OCI-LY1 (cell line): Measurements from ENCODE around the gene RALGPS1.

Experiments used
- H2AFZ ChIP-seq: fragments of 200-600 bp; sonication (generic), shearing (Covaris generic); 2 replicates; pipeline ENCODE4 v1.6.0; 2014; ENCODE audit warnings: antibody characterized with exemption, mild to moderate bottlenecking, low read length
- H3F3A ChIP-seq: fragments of 200-600 bp; sonication (generic), shearing (Covaris generic); 2 replicates; pipeline ENCODE4 v1.6.0; 2014; ENCODE audit warnings: mild to moderate bottlenecking, antibody characterized with exemption, low read length, moderate library complexity; ENCODE audit not compliant: insufficient read depth
- H3K27ac ChIP-seq: fragments of 200-600 bp; sonication (generic); 2 replicates; pipeline ENCODE4 v1.5.1; 2014; ENCODE audit warnings: low read length, mixed run types, mild to moderate bottlenecking, low read depth; ENCODE audit not compliant: poor library complexity, severe bottlenecking
- H3K27me3 ChIP-seq: fragments of 200-600 bp; sonication (generic); 2 replicates; pipeline ENCODE4 v1.6.0; 2014; ENCODE audit warnings: antibody characterized with exemption, mild to moderate bottlenecking, low read length, moderate library complexity; ENCODE audit not compliant: insufficient read depth
- H3K36me3 ChIP-seq: fragments of 200-600 bp; sonication (generic); 2 replicates; pipeline ENCODE4 v1.6.1; 2014; ENCODE audit warnings: mild to moderate bottlenecking, antibody characterized with exemption, low read length, moderate library complexity, mixed read lengths; ENCODE audit not compliant: insufficient read depth
- H3K4me1 ChIP-seq: fragments of 200-600 bp; sonication (generic); 2 replicates; pipeline ENCODE4 v1.5.1; 2014; ENCODE audit warnings: mild to moderate bottlenecking, low read length, moderate library complexity; ENCODE audit not compliant: insufficient read depth, severe bottlenecking
- H3K4me2 ChIP-seq: fragments of 200-600 bp; sonication (generic), shearing (Covaris generic); 2 replicates; pipeline ENCODE4 v1.6.1; 2014; ENCODE audit warnings: low read length
- H3K4me3 ChIP-seq: fragments of 200-600 bp; sonication (generic); 2 replicates; pipeline ENCODE4 v1.5.1; 2014; ENCODE audit warnings: low read length, low read depth, mild to moderate bottlenecking, mixed read lengths; ENCODE audit not compliant: poor library complexity, severe bottlenecking
- H3K79me2 ChIP-seq: fragments of 200-600 bp; shearing (Covaris generic); 2 replicates; pipeline ENCODE4 v1.6.1; 2016; ENCODE audit warnings: mixed run types, low read length, mixed read lengths; ENCODE audit not compliant: insufficient read depth
- H3K9ac ChIP-seq: fragments of 200-600 bp; sonication (generic), shearing (Covaris generic); 2 replicates; pipeline ENCODE4 v1.6.1; 2014; ENCODE audit warnings: mild to moderate bottlenecking, low read length, mixed read lengths
- H3K9me2 ChIP-seq: fragments of 200-600 bp; sonication (generic), shearing (Covaris generic); 2 replicates; pipeline ENCODE4 v1.6.1; 2014; ENCODE audit warnings: low read depth, mild to moderate bottlenecking, low read length, mixed read lengths
- H3K9me3 ChIP-seq: fragments of 200-600 bp; shearing (Covaris generic); 2 replicates; pipeline ENCODE4 v1.6.1; 2014; ENCODE audit warnings: low read length, mixed read lengths
- H4K20me1 ChIP-seq: fragments of 200-600 bp; sonication (generic), shearing (Covaris generic); 2 replicates; pipeline ENCODE4 v1.6.0; 2016; ENCODE audit warnings: mild to moderate bottlenecking, low read length; ENCODE audit not compliant: insufficient read depth
- CTCF ChIP-seq: fragments of 200-600 bp; sonication (generic), shearing (Covaris generic); IDR thresholded peaks from 2 replicates; pipeline ENCODE4 v1.5.1; 2017; ENCODE audit warnings: mild to moderate bottlenecking, antibody characterized with exemption, low read length, moderate library complexity, mixed read lengths
- EZH2 ChIP-seq: fragments of 200-600 bp; sonication (generic), shearing (Covaris generic); IDR thresholded peaks from 2 replicates; pipeline ENCODE4 v1.8.0; 2017; ENCODE audit warnings: borderline replicate concordance, mixed run types, mild to moderate bottlenecking, antibody characterized with exemption, low read length, moderate library complexity, mixed read lengths

Gene RALGPS1

GRCh38 chr9:127213859-127214258, 299.3 kb downstream of the RALGPS1 start:
- H3K9me3 ChIP-seq, result no peaks in the 10 kb centered on the region
- H3K4me1 ChIP-seq, result no peaks in the 10 kb centered on the region
- H3K27me3 ChIP-seq, result 0 out of 2 replicates have a peak, but pooled peaks cover 5% of the 10 kb centered on the region
- H4K20me1 ChIP-seq, result no peaks in the 10 kb centered on the region
- TF ChIP-seq EZH2, result no peak
- no peak for TF ChIP-seq CTCF
- no peak overlapping the region for H3K9ac ChIP-seq
- no peak overlapping the region for H2AFZ ChIP-seq
- H3K4me3 ChIP-seq, result no peak overlapping the region
- no peaks in the 10 kb centered on the region for H3F3A ChIP-seq
- H3K27ac ChIP-seq, result no peak overlapping the region
- H3K79me2 ChIP-seq, result no peaks in the 10 kb centered on the region
- H3K36me3 ChIP-seq, result no peaks in the 10 kb centered on the region
- H3K4me2 ChIP-seq, result no peak overlapping the region
- H3K9me2 ChIP-seq, result no peaks in the 10 kb centered on the region

DNA sequence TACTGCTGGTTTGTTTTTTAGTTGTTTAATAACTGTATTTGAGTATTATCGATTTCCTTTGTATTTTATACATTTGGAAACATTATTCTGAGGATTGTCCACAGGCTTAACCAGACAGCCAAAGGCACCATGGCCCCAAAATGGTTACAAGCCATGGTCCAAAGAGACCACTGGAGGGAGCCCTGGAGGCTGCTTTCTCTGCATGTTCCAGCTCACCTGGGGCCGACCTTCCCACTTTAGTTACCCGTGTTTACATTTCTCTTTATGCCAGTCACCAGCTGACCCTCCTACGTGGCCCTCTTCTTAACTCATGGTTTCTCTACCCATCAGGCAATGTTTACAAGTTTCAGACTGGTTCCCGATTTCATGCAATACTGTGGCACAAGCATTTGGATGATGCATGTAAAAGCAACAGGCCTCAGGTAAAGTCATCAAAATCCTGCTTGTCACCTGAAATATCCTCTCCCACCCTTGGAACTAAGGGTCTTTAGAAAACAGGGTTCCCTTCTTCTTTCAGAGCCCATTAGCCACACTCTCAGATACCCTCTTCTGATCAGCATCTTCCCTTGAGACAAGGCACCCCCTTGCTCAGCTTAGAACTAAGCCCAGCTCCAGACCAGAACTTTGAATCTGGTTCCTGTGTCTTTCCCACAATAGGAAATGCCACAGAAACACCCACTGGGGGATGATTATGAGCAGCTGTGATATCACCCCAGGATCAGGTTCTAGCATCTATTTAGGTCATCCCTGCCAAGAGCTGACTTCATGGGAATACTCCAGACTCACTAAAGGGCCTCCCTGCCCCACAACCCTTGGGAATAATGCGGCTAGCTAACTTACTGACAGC, 300.1 kb downstream of the RALGPS1 start:
- Histone ChIP-seq H3K79me2 (no peaks in the 10 kb centered on the region), H3K27ac (no peak overlapping the region), H3K4me1 (no peaks in the 10 kb centered on the region), H3F3A (no peaks in the 10 kb centered on the region), H3K27me3 (no peaks in the 10 kb centered on the region), H3K9me3 (no peaks in the 10 kb centered on the region), H3K4me3 (no peak overlapping the region), H3K4me2 (no peak overlapping the region), H3K9ac (no peak overlapping the region), H4K20me1 (no peaks in the 10 kb centered on the region), H3K36me3 (no peaks in the 10 kb centered on the region), H2AFZ (no peak overlapping the region), H3K9me2 (no peaks in the 10 kb centered on the region)
- peak; percentile 82 for TF ChIP-seq CTCF
- TF ChIP-seq EZH2, result no peak

- H3K36me3 ChIP-seq, result no peaks in the 10 kb centered on the region
- TF ChIP-seq EZH2, result no peak
- no peak for TF ChIP-seq CTCF
- H3K4me2 ChIP-seq, result no peak overlapping the region
- H2AFZ ChIP-seq, result no peak overlapping the region
- H3K27me3 ChIP-seq, result no peaks in the 10 kb centered on the region
- no peaks in the 10 kb centered on the region for H3F3A ChIP-seq
- no peak overlapping the region for H3K4me3 ChIP-seq
- no peaks in the 10 kb centered on the region for H3K9me3 ChIP-seq
- H3K4me1 ChIP-seq, result no peaks in the 10 kb centered on the region
- no peaks in the 10 kb centered on the region for H4K20me1 ChIP-seq
- no peak overlapping the region for H3K27ac ChIP-seq
- H3K79me2 ChIP-seq, result no peaks in the 10 kb centered on the region
- no peaks in the 10 kb centered on the region for H3K9me2 ChIP-seq
- no peak overlapping the region for H3K9ac ChIP-seq
Measured at GRCh38 chr9:127215268-127216209, 301.0 kb downstream of the RALGPS1 start.
